HG02870 (cell line): ENCODE results near the gene PCCA.
"Not testable (repeated sequence)": the region's sequence is repeated elsewhere in the genome, so short reads cannot be mapped to it uniquely, and the experiment has no call there.

Source experiments
- ATAC-seq: cut with Tn5 transposase; IDR thresholded peaks from one replicate; pipeline ENCODE4 v1.9.1; 2021; ENCODE audit warnings: mild to moderate bottlenecking, moderate library complexity; ENCODE audit not compliant: unreplicated experiment

PCCA gene

DNA sequence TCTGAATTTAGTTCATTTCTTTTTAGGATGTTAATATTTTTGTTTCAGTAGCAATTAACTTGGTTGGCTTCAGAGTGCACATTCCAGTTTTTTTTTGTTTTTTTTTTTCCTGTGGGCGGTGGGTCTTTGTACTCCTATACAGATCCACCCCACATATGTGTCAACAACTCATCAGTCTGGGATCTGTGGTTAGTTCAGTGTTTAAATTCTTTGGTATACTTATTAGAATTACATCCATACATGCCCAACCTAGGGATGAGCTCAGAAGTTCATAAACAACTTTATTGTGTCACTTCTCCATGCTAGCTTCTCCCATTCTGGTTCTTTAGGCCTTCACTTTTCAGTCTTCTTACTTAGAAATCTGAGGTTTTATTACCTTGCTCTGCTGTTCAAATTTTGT, 50.9 kb downstream of the PCCA start:
- no peak for ATAC-seq

DNA sequence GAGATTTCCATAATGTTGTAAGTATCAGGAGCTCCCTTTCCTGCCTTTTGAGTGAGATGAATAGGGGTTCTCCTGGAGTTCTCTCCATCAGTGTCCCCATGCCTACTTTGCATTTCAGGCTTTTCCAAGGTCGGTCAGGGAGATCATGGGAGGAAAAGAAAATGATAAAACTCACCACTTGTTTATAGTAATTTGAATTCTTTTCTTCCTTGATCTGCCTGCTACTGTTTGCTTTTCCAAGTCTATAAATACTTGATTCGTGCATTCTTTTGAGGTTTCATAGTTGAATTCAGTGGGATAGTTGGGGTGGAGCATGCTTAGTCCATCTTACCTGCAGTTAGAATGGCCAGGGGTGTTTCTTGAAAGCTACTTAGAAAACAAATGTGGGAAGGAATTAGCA, 51.5 kb downstream of the PCCA start:
- ATAC-seq, result no peak

DNA sequence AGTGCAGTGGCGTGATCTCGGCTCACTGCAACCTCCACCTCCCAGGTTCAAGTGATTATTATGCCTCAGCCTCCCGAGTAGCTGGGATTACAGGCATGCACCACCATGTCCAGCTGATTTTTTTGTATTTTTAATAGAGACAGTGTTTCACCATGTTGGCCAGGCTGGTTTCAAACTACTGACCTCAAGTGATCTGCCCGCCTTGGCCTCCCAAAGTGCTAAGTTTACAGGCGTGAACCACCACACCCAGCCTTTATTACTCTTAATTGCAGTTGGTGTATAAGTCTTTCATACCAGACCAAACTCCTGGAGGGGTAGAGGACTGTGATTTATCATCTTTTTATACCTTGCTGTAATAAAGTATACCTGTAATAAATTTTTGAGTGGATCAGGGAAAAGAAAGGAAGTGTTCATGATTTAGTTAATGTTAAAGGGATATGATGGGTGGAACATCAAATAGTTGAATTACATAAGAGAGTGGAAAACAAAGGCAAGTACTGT, 52.6 kb downstream of the PCCA start:
- ATAC-seq, result not testable (repeated sequence)

DNA sequence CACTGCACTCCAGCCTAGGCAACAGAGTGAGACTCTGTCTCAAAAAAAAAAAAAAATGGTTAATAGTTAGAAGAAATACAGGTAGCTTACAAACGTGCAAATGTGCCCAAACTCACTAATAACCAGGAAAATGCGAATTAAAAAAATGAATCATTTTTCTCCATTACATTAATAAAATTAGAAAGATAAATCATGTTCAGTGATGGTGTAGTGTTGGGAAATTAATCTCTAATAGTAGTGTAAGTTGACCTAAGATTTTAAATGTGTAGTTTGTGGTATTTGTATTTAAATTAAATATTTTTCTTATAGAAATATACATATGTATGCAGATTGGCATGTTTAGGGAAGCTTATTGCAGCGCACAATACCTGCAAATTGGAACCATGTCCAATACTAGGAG, 57.6 kb downstream of the PCCA start:
- ATAC-seq, result no peak

DNA sequence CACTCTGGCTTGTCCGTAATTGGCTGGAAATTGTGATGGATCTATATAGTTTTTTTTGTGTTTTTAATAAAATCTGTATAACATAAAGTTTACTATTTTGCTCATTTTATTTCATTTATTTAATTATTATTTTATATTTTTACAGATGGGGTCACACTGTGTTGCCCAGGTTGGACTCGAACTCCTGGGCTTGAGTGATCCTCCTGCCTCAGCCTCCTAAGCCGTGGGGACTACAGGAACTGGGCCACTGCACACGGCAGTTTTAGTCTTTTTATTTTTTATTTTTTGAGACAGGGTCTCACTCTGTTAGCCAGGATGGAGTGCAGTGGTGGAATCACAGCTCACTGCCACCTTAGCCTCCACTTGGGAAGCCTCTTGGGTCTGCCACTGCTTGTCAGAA, 58.9 kb downstream of the PCCA start:
- no peak for ATAC-seq

DNA sequence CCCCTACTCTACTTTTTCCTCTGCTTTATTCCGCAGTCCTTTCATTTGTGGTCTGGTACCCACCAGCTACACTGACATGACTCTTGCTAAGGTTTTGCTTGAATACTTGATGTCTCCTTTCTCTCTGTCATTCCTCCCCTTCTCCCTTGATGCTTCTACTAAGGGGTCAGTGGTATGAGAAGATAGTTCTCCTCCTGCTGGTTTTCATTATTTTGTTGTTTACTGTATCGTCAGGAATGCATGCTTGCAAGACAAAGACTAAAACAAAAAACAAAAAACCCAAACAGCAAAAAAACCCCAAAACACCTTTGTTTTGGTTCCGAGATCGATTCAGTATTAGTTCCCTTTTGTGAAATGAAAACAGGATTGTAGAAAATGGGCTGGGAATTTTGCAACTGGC, 59.5 kb downstream of the PCCA start:
- ATAC-seq, result no peak

DNA sequence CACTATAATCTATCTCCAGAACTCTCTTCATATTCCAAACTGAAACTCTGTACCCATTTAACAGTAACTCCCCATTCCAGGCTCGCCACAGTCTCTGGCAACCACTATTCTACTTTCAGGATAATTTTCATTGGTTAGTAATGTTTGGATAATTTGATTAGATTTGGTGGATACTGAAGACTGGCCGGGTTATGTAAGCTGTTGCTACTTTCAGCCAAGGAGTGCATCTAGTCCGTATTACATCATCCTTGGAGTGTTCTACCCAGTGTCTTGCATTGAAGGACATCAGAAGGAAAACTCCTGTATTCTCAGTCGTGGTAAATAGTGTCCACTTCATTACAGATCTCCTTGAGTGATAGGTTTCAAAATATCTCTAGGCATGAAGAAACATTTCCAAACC, 60.5 kb downstream of the PCCA start:
- no peak for ATAC-seq

DNA sequence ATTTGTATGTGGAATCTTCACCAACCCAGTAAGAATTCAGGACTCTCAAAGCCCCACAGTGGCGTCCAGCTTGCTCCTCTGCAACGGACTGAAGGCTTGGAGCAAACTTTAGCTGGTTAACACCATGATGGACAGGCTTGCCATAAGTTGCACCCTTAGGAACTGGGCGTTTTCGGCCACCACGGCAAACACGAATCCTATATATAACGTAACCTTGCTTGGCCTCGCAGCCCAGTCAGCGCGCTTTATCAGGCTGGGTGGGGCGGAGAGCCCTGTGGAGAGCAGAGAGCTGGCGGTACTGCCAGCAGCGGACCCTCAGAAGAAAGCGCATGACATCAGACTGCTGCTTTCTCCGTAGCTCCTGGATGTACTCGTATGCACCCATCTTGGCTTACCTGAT, 61.8 kb downstream of the PCCA start:
- ATAC-seq, result not testable (repeated sequence)

DNA sequence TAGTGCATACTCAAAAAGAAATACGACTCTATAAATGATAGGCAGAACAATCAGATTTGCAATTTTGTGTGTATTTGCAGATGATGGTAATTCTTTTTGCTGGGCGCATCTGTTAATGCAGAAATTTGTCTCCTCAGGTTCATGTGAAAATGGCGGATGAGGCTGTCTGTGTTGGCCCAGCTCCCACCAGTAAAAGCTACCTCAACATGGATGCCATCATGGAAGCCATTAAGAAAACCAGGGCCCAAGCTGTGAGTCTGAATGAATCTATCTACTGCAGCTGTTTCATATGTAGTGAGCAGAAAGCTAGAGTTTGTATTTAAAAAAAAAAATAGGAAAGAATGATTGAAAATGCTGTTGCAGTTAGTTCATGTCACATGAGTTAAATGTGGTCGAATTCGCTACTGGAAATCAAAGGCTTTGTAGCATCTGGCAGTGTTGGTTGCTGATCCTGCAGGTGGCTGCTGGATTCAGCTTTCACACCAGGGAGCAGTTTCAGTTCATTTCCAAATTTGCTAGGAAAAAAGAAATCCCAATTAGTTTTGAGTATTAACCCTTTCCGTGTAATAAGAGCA, 66.0 kb downstream of the PCCA start:
- no peak for ATAC-seq

DNA sequence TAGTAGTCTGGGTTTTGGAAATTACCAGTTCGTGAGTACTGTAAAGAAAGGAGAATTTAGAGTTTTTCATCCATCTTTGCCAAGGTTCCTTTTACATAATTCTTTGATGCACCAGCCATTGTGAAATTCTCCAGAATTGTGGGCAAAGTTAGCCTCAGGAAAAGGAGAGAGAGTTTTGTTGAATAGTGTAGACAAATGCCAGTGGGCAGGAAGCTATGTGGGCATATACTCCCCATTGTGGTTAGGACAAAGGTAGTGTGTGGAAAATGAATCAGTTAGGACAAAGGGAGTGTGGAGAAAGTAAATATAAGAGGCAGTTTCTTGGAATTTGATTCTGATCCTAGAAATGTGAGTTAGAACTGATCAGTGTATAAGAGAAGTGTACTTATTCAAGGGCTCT, 67.9 kb downstream of the PCCA start:
- no peak for ATAC-seq

DNA sequence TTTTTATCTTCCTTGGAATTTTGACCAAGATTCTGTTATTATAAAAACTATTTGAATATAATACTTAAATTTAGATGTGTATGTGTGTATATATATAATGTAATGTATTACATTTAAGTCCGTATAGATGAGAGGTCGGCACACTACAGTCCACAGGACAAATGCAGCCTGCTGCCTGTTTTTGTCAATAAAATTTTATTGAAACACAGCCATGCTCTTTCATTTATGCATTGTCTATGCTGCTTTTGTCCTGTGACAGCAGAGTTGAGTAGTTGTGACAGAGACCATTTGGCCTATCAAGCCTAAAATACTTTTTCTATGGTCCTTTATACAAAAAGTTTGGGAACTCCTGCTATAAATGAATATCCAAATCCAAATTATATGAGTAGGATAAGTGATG, 69.7 kb downstream of the PCCA start:
- ATAC-seq, result no peak

DNA sequence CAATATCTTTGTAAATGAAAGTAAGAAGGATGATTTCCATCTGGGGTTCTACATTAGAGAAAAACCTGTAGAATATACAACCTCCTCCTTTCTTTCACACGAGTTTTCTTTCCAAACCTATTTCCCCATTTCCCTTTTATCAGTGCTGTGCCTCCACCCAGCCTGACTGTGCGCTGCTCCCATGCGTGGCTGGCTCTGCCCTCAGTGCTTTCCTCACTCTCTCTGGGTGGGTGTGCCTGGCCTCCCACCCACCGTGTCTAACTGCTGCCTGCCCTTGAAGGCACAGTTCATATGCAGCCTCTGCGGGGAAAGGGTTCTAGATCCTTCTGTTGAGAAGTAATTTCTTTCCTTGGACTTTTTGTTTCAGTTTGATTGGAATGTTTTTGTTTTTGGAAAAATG, 70.7 kb downstream of the PCCA start:
- ATAC-seq, result no peak

DNA sequence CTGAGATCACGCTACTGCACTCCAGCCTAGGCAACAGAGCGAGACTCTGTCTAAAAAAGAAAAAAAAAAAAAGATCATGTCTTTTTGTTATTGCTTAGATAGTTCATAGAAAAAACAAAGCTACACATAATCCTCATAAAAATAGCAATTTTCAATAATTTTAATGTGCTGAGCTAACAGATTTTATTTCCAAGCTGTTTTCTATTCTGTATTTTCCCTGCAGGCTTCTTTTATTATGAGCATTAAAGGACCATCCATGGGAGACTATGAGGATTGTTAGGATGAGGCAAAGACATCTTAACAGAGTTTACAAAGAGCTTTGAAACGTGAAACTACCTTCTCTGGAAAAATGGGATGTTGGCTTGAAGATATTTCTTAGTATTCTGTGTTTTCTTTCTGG, 71.6 kb downstream of the PCCA start:
- no peak for ATAC-seq

DNA sequence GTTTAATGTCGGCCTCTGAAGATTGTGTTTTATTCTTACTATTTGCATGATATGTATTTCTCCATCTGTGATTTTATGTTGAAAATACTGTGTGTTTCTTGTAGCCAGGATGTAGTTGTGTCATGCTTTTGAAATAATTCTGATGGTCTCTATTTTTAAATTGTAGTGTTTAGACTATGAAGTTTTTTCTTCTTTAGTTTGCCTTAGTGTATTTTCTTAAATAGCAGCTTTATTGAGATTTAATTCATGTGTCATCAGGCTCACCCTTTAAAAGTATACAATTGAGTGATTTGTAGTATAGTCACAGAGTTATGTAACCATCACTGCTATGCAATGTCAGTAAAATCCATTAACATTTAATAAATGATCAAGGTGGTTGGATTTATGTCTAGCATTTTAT, 74.5 kb downstream of the PCCA start:
- no peak for ATAC-seq

DNA sequence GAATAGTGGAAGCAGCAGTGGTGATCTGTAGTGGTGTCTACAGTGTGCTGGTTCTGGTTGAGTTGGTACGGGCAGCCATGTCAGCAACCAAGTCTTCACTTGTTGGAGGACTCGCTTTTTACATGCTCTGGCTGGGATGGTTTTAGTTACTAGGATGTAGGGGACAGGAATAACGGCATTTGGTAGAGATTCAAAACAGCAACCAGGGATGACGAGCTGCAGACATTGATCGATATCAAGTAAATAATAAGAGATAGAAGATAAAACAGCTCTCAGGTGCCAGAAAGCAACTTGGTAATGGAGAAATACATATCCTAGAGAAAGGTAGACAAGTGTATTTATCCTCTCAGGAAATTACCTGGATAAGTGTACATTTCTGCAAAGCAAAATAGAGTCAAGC, 84.3 kb downstream of the PCCA start:
- no peak for ATAC-seq

DNA sequence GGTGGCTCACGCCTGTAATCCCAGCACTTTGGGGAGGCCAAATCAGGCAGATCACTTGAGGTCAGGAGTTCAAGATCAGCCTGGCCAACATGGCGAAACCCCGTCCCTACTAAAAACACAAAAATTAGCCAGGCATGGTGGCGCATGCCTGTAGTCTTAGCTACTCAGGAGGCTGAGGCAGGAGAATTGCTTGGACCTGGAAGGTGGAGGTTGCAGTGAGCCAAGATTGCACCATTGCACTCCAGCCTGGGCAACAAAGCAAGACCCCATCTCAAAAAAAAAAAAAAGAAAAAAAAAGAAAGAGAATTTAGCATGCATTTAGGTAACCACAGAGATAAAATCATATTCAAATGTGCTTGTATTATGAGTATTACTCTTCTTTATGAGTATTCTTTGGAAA, 85.6 kb downstream of the PCCA start:
- not testable (repeated sequence) for ATAC-seq

DNA sequence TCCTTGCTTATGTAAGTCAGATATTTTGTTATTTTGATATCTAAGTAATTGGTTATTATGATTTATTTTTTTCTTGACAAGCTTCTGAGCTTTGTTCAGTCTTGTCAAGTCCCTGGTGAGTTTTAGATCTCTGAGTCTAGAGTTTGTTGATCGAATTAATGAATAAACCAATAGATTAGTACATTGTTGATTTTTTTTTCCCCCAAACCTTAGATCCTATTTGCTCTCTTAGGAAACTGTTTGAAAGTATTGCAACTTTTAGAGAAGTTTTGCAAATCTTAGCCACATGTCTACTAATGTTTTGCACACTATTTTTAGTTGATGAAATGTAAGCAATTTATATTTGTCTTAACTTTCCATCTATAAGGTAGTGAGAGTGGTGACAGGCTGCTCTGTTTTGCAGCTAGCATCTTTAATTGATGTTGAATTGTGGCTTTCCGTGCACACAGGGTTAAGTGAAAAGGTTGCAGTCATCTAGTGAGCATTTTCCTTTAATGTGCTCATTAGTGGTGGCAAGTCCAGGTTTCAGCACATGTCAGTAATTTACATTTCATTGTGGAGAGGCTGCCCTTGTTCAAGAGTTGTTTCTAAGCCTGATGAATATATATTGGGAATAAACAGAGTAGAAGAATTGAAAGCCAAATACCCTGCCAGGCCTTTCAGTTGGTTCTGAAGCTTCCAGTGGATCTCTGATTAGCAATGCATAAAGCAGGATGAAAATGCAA, 86.3 kb downstream of the PCCA start:
- ATAC-seq, result no peak

DNA sequence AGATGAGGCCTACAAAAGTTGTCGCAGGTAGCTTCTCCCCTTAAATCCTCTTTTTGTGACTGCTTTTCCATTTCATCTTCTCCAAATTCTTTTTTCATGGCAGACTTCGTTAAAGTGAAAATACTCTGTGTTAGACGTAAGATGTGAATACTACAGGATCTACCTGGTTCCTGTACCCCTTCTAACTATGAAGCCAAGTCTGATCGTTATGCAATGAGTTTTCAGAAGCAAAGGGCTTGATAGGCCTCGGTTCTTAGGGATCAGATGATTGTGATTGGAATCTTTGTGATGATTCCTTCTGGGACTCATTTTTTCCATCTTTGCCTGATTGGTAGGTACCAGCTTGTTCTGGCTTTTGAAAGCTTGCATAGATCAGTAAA, 86.9 kb downstream of the PCCA start:
- no peak for ATAC-seq

DNA sequence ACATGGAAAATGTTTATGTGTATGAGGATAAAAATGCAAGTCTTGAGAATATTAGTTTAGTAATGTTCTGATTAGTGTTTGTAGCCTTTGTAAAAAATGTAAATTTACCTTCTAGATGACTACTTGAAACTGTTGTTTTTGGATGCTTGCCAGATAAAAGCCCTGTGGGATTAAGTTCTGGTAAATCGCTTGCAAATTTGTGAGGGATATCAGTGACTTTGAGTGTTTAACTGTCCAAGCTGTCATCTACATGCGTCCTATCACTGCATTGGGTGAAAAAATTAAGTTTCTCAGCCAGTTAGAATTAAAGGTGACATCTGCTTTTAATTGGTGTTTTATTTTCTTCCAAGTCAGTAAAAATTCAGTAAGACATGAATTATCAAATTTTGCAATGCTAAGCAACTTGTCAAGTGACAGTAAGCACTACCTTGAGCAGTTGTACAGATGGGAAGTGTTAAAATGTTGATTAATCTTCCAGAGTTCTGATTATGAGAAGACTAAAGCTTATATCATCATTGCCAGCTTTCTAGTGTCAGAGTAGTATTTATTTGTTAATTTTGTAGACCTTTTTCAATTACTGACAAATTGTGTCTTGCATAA, 88.0 kb downstream of the PCCA start:
- no peak for ATAC-seq

DNA sequence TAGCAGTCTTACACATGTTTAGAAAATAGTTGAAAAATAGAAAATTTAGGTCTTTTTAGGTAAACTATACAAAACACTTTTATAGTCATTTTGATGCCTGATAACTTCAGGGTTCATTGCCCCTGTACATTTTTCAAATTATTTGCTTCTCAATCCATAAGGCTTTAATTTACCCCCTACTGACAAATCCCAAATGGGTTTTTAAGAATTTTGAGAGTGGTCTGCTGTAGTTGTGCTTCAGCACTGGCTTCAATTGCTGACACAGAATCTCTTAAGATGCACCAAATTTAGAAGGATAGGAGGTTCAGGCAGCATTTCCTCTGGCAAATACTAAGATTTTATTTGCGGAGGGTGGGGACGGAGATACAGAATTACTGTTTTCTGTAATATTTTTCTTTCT, 89.4 kb downstream of the PCCA start:
- no peak for ATAC-seq

DNA sequence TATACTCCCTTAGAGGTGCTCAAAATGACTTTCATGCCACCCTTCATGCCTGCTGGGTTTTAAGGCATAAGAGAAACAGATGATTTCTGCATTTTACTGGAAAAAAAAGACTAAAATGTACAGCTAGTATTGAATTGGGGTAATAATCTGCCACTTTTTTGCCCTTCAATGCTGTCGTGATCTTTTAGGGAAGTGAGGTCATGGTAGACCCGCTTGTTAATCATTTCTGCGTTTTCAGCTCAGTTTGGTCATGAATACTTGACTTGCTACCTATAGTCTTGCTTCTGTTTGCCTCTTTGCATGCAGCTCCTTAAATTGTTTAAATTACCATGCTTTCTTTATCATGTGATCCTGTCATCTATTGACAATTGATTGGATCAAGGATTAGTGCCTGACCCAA, 90.4 kb downstream of the PCCA start:
- ATAC-seq, result no peak

DNA sequence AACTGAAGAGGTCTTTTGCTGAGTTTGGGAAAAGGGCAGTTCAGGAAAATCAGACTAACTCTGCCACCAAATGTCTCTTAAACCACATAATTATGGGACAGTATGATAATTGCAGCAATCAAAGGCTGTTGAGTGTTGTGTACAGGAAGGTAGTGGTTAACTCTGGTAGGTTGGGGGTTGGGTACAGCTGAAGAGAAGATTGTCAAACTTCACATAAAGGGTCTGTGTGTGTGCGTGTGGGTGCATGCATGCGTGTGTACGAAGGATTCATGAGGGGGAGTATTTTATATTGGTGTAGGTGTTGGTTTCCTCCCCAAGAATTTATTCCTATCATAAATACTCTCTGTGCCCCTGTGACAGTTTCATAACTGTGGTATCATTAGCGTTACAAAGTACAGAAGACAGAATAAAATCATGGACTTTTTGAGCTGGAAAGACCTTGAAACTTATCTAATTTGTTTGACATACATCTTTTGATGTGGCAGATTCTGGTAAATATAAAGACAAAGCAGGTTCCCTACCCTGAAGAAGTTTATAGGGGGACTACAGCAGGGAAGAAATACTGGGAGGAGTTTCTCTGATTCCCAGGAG, 94.1 kb downstream of the PCCA start:
- no peak for ATAC-seq
